MM.1S (cell line): ENCODE measurements around the gene AMFR.

Experiments used
- DNase-seq: peaks from one replicate; pipeline ENCODE4 v3.0.0-alpha.2; 2015
- H2AFZ ChIP-seq: fragments of 300-600 bp; sonication (generic); 2 replicates; pipeline ENCODE4 v1.6.0; 2016; ENCODE audit warnings: antibody characterized with exemption, low read length
- H3F3A ChIP-seq: fragments of 300-600 bp; sonication (generic); 2 replicates; pipeline ENCODE4 v1.6.1; 2016; ENCODE audit warnings: mild to moderate bottlenecking, antibody characterized with exemption, low read length, moderate library complexity, mixed read lengths; ENCODE audit not compliant: insufficient read depth
- H3K27ac ChIP-seq: fragments of 300-600 bp; sonication (generic); 2 replicates; pipeline ENCODE4 v1.5.1; 2016; ENCODE audit warnings: mild to moderate bottlenecking, low read length
- H3K27me3 ChIP-seq: fragments of 300-600 bp; sonication (generic); replicated peaks from 2 replicates; pipeline ENCODE4 v1.6.0; 2016; ENCODE audit warnings: low read length; ENCODE audit not compliant: insufficient read depth
- H3K36me3 ChIP-seq: fragments of 300-600 bp; sonication (generic); replicated peaks from 2 replicates; pipeline ENCODE4 v1.6.1; 2016; ENCODE audit warnings: mild to moderate bottlenecking, low read length, mixed read lengths; ENCODE audit not compliant: insufficient read depth
- H3K4me1 ChIP-seq: fragments of 300-600 bp; sonication (generic); 2 replicates; pipeline ENCODE4 v1.6.1; 2016; ENCODE audit warnings: low read length, mixed read lengths
- H3K4me2 ChIP-seq: fragments of 300-600 bp; sonication (generic); 2 replicates; pipeline ENCODE4 v1.6.0; 2016; ENCODE audit warnings: low read depth, low read length
- H3K4me3 ChIP-seq: fragments of 300-600 bp; sonication (generic); 2 replicates; pipeline ENCODE4 v1.5.1; 2016; ENCODE audit warnings: low read length, mixed read lengths
- H3K79me2 ChIP-seq: fragments of 300-600 bp; sonication (generic); 2 replicates; pipeline ENCODE4 v1.6.1; 2016; ENCODE audit warnings: mixed run types, low read length, mixed read lengths
- H3K9ac ChIP-seq: fragments of 300-600 bp; sonication (generic); 2 replicates; pipeline ENCODE4 v1.6.1; 2016; ENCODE audit warnings: low read length, mixed read lengths
- H3K9me2 ChIP-seq: fragments of 300-600 bp; sonication (generic); replicated peaks from 2 replicates; pipeline ENCODE4 v1.6.1; 2016; ENCODE audit warnings: mild to moderate bottlenecking, low read length, mixed read lengths; ENCODE audit not compliant: insufficient read depth
- H3K9me3 ChIP-seq: fragments of 300-600 bp; sonication (generic); replicated peaks from 2 replicates; pipeline ENCODE4 v1.6.1; 2016; ENCODE audit warnings: mild to moderate bottlenecking, low read length, mixed read lengths; ENCODE audit not compliant: insufficient read depth
- H4K20me1 ChIP-seq: fragments of 300-600 bp; sonication (generic); 2 replicates; pipeline ENCODE4 v1.6.1; 2016; ENCODE audit warnings: mild to moderate bottlenecking, low read length, moderate library complexity, mixed read lengths; ENCODE audit not compliant: insufficient read depth
- CTCF ChIP-seq: fragments of 300-600 bp; sonication (generic); IDR thresholded peaks from 2 replicates; pipeline ENCODE4 v1.5.1; 2016; ENCODE audit warnings: antibody characterized with exemption, low read length, mixed read lengths
- EZH2 ChIP-seq: fragments of 300-600 bp; sonication (generic); optimal IDR thresholded peaks from 2 replicates; pipeline ENCODE3; 2017; ENCODE audit warnings: low read depth, mild to moderate bottlenecking, antibody characterized with exemption, low read length, mixed read lengths
- EZH2phosphoT487 ChIP-seq: fragments of 300-600 bp; sonication (generic); IDR thresholded peaks from 2 replicates; pipeline ENCODE4 v1.6.1; 2018; ENCODE audit warnings: antibody characterized with exemption, low read length

Gene AMFR

GRCh38 chr16:56451753-56452689, 26.7 kb upstream of the AMFR start:
- H2AFZ ChIP-seq: peak overlapping the region; percentile 50
- peaks cover 4% of the 10 kb centered on the region; the same call in 1 of the 2 replicates for H3K36me3 ChIP-seq
- no peaks in the 10 kb centered on the region for H3K9me2 ChIP-seq
- H3F3A ChIP-seq: 0 out of 2 replicates have a peak, but pooled peaks cover 12% of the 10 kb centered on the region
- H3K27me3 ChIP-seq: no peaks in the 10 kb centered on the region
- H4K20me1 ChIP-seq: peaks cover 9% of the 10 kb centered on the region; the same call in 1 of the 2 replicates
- H3K4me1 ChIP-seq: peaks cover 22% of the 10 kb centered on the region
- no peaks in the 10 kb centered on the region for H3K9me3 ChIP-seq
- no peak for TF ChIP-seq CTCF
- no peak for TF ChIP-seq EZH2
- TF ChIP-seq EZH2phosphoT487: no peak
- H3K4me3 ChIP-seq: peak overlapping the region; percentile 86
- H3K9ac ChIP-seq: peak overlapping the region; percentile 86
- H3K4me2 ChIP-seq: peak overlapping the region; percentile 71
- peak; percentile 17 for DNase-seq
- peak overlapping the region; percentile 52; the same call in 1 of the 2 replicates for H3K27ac ChIP-seq
- peaks cover 70% of the 10 kb centered on the region for H3K79me2 ChIP-seq

- Histone ChIP-seq H3K9me3 (no peaks in the 10 kb centered on the region), H4K20me1 (peaks cover 9% of the 10 kb centered on the region; the same call in 1 of the 2 replicates), H3K9ac (peak within 1 kb of the TSS; percentile 86), H3K36me3 (peaks cover 4% of the 10 kb centered on the region; the same call in 1 of the 2 replicates), H2AFZ (peak within 1 kb of the TSS; percentile 91), H3K79me2 (peaks cover 79% of the 10 kb centered on the region), H3F3A (0 out of 2 replicates have a peak, but pooled peaks cover 12% of the 10 kb centered on the region), H3K4me3 (peak within 1 kb of the TSS; percentile 86), H3K4me1 (peaks cover 22% of the 10 kb centered on the region), H3K27me3 (no peaks in the 10 kb centered on the region), H3K9me2 (no peaks in the 10 kb centered on the region), H3K27ac (peak within 1 kb of the TSS; percentile 55; the same call in 1 of the 2 replicates), H3K4me2 (peak within 1 kb of the TSS; percentile 71)
- TF ChIP-seq CTCF (no peak), EZH2phosphoT487 (no peak), EZH2 (no peak)
- peak; percentile 97 for DNase-seq
Measured at GRCh38 chr16:56450986-56451752, 25.8 kb upstream of the AMFR start, which contains the start of the genes NUDT21 and OGFOD1. Gene NUDT21, minus strand, starts transcription at chr16:56451332. Its CDS starts 130 bp downstream, at chr16:56451202. Gene OGFOD1, plus strand, starts transcription at chr16:56451554. Its CDS starts 59 bp downstream, at chr16:56451613.

GRCh38 chr16:56450275-56450985, 25.1 kb upstream of the AMFR start:
- H3K4me1 ChIP-seq: peaks cover 22% of the 10 kb centered on the region
- 0 out of 2 replicates have a peak, but pooled peaks cover 12% of the 10 kb centered on the region for H3F3A ChIP-seq
- no peaks in the 10 kb centered on the region for H3K9me2 ChIP-seq
- peak overlapping the region; percentile 55; the same call in 1 of the 2 replicates for H3K27ac ChIP-seq
- H3K4me3 ChIP-seq: peak overlapping the region; percentile 86
- peak overlapping the region; percentile 86 for H3K9ac ChIP-seq
- TF ChIP-seq EZH2 (no peak), EZH2phosphoT487 (no peak)
- H3K27me3 ChIP-seq: no peaks in the 10 kb centered on the region
- H3K79me2 ChIP-seq: peaks cover 86% of the 10 kb centered on the region
- DNase-seq: no peak
- peaks cover 9% of the 10 kb centered on the region; the same call in 1 of the 2 replicates for H4K20me1 ChIP-seq
- H3K4me2 ChIP-seq: peak overlapping the region; percentile 70
- H3K36me3 ChIP-seq: peaks cover 4% of the 10 kb centered on the region; the same call in 1 of the 2 replicates
- peak overlapping the region; percentile 91 for H2AFZ ChIP-seq
- H3K9me3 ChIP-seq: no peaks in the 10 kb centered on the region
